Measurements from ENCODE around the gene TNKS1BP1. TPM values are rescaled to one million over a fixed set of nuclear protein-coding genes. Genes with fewer than 3 reads are reported as not detected.

TNKS1BP1 gene
- total RNA-seq, 1 donor from 2014 or later = 112 TPM

DNA sequence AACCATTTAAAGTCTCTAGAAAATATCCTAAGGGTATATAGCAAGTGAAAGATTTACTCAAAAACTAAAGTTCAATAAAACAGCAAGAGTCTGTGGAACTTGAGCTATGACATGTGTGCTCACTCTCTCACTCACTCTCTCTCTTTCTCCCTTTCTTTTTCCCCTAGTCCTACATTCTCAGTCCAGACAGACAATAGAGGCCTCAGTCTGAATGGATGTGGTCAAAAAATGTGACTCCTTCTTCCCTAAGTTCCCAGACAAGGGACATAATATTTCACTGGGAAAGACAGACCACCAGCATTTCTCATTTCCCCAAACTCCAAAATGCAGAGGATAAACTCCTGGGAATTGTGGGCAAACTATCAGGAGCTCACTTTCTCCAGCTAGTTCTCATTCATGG is 70.1 kb downstream of the TNKS1BP1 start:
- no peak for DNase-seq

DNA sequence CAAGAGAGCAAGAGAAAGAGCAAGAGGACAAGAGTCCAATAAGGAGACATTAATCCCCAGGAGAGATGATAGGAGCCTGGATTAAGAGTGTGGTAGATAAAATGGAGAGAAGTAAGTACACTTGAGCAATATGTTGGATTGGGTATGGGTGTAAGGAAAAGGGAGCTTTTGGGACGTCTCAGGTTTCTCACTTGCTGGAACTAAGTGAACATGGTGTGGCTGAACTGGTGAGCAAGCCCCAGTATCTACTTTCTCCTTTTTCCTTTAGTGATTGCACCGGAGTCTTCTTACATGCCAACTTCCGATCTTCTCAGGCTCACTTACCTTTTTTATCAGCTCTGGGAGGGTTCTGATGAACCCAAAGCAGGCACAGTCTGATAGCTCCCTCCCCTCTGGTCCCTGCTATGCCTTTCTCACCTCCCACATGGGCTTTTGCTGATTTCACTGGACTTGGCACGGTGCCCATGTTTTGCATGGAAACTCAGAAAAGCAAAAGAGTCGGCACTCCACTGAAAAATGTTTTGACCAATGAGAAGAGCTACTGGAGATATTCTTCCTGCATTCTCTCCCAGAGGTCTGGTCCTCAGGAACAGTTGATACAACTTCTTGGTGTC is 73.2 kb downstream of the TNKS1BP1 start:
- peak; percentile 58 for DNase-seq

- no peak for DNase-seq
Observed at GRCh38 chr11:57251037-57251436, 73.7 kb downstream of the TNKS1BP1 start.

Other genes with a start within 250 kb of the TNKS1BP1 start
- 0.72 TPM for gene LRRC55, start 143.0 kb downstream of the TNKS1BP1 start, total RNA-seq
- gene APLNR, start 87.7 kb downstream of the TNKS1BP1 start, total RNA-seq = 88.2 TPM
- gene SSRP1, start 10.9 kb upstream of the TNKS1BP1 start, total RNA-seq = 66.2 TPM
- not detected for gene P2RX3, start 13.4 kb upstream of the TNKS1BP1 start, total RNA-seq
- gene PRG3, start 56.2 kb upstream of the TNKS1BP1 start, total RNA-seq = 0.41 TPM
- not detected for gene PRG2, start 65.7 kb upstream of the TNKS1BP1 start, total RNA-seq
- 49.4 TPM for gene SLC43A3, start 102.2 kb upstream of the TNKS1BP1 start, total RNA-seq
- gene RTN4RL2, start 135.6 kb upstream of the TNKS1BP1 start, total RNA-seq = 0.21 TPM
- gene SLC43A1, start 190.8 kb upstream of the TNKS1BP1 start, total RNA-seq = 9.1 TPM
- 16.8 TPM for gene TIMM10, start 205.8 kb upstream of the TNKS1BP1 start, total RNA-seq
- gene SMTNL1, start 212.6 kb upstream of the TNKS1BP1 start, total RNA-seq = 107 TPM
- gene UBE2L6, start 242.7 kb upstream of the TNKS1BP1 start, total RNA-seq = 12.9 TPM